COR-L47 (cell line): Measurements from ENCODE around the gene SCNN1A.
"Not testable (repeated sequence)": the region's sequence is repeated elsewhere in the genome, so short reads cannot be mapped to it uniquely, and the experiment has no call there.

Experiments used
- DNase-seq: peaks from one replicate; lab custom pipeline; 2025; lab: John Stamatoyannopoulos, UW

SCNN1A gene

GRCh38 chr12:6347367-6348338 lies 27.7 kb downstream of the SCNN1A start:
- DNase-seq: no peak

- no peak for DNase-seq
These were observed 28.4 kb downstream of the SCNN1A start for GRCh38 chr12:6346942-6347341.

GRCh38 chr12:6346235-6346832 lies 29.0 kb downstream of the SCNN1A start:
- no peak for DNase-seq

GRCh38 chr12:6345319-6346091 lies 29.9 kb downstream of the SCNN1A start:
- no peak for DNase-seq

- not testable (repeated sequence) for DNase-seq
These were observed 31.2 kb downstream of the SCNN1A start for GRCh38 chr12:6344101-6344660.

GRCh38 chr12:6343518-6343917 lies 31.8 kb downstream of the SCNN1A start:
- DNase-seq: no peak

- DNase-seq: no peak
These were observed 33.0 kb downstream of the SCNN1A start for GRCh38 chr12:6342140-6342889.

- no peak for DNase-seq
These were observed 33.8 kb downstream of the SCNN1A start, which contains the start of gene TNFRSF1A for GRCh38 chr12:6341417-6342139. Gene TNFRSF1A (minus strand): TSS chr12:6342076. CDS start chr12:6341814, 262 bp downstream.

- no peak for DNase-seq
These were observed 34.5 kb downstream of the SCNN1A start for GRCh38 chr12:6340745-6341416.

GRCh38 chr12:6340032-6340638 lies 35.2 kb downstream of the SCNN1A start:
- DNase-seq: no peak

- DNase-seq: no peak
These were observed 36.4 kb downstream of the SCNN1A start for GRCh38 chr12:6338955-6339354.

- not testable (repeated sequence) for DNase-seq
These were observed 36.8 kb downstream of the SCNN1A start for GRCh38 chr12:6338536-6338935.

- no peak for DNase-seq
These were observed 37.4 kb downstream of the SCNN1A start for GRCh38 chr12:6337958-6338433.

- DNase-seq: no peak
These were observed 38.2 kb downstream of the SCNN1A start for GRCh38 chr12:6336889-6337853.

- DNase-seq: no peak
These were observed 39.1 kb downstream of the SCNN1A start for GRCh38 chr12:6336079-6336888.

GRCh38 chr12:6335451-6336078 lies 39.8 kb downstream of the SCNN1A start:
- DNase-seq: no peak

- no peak for DNase-seq
These were observed 40.4 kb downstream of the SCNN1A start for GRCh38 chr12:6334940-6335450.
